SK-N-SH (cell line): Measurements from ENCODE around the gene CBLB. TPM values are rescaled to one million over a fixed set of nuclear protein-coding genes. Genes with fewer than 3 reads are reported as not detected.

Experiments
- CTCF ChIA-PET: fragments of 300-600, 350-600 bp; formaldehyde crosslinking; extraction: SDS; loops from one replicate; lab custom pipeline; 2021; lab: Yijun Ruan, JAX
- POLR2A ChIA-PET: fragments of 350-600 bp; sonication (Branson Sonifier 250); formaldehyde crosslinking; extraction: SDS; loops from one replicate; lab custom pipeline; 2020; ENCODE audit warnings: antibody characterized with exemption, inconsistent platforms; lab: Yijun Ruan, JAX
- DNase-seq: peaks from one replicate; pipeline ENCODE4 v3.0.0; 2012
- H2AFZ ChIP-seq: fragments of 200-600 bp; sonication (generic); 2 replicates; pipeline ENCODE4 v1.8.1; 2016; ENCODE audit warnings: antibody characterized with exemption, mild to moderate bottlenecking, low read depth
- H3F3A ChIP-seq: fragments of 200-600 bp; sonication (generic); replicated peaks from 2 replicates; pipeline ENCODE3; 2016; ENCODE audit warnings: antibody characterized with exemption, mild to moderate bottlenecking; ENCODE audit not compliant: insufficient read depth
- H3K27ac ChIP-seq, 2 experiments: fragments of 200-500 bp in 1 of 2; fragments of 200-600 bp in 1 of 2; sonication (Bioruptor generic) in 1 of 2; sonication (generic), shearing (Covaris generic) in 1 of 2; 2 replicates each; pipeline versions ENCODE4 v1.5.1 to v1.6.1; 2014 to 2016; ENCODE audit warnings: low read depth in 2 of 2, inconsistent platforms in 1 of 2, low read length in 1 of 2, mild to moderate bottlenecking in 1 of 2, mixed read lengths in 1 of 2
- H3K27me3 ChIP-seq: fragments of 200-600 bp; sonication (generic), shearing (Covaris generic); 2 replicates; pipeline ENCODE4 v1.6.1; 2016; ENCODE audit warnings: mixed run types; ENCODE audit not compliant: insufficient read depth
- H3K36me3 ChIP-seq, 2 experiments: fragments of 200-500 bp in 1 of 2; fragments of 200-600 bp in 1 of 2; sonication (Bioruptor generic) in 1 of 2; sonication (generic) in 1 of 2; replicated peaks in 1 of 2; 2 replicates each; pipeline versions ENCODE3 to v1.5.1; 2014 to 2016; ENCODE audit warnings: low read length in 1 of 2, mild to moderate bottlenecking in 1 of 2; ENCODE audit not compliant: insufficient read depth in 2 of 2, control insufficient read depth in 1 of 2
- H3K4me1 ChIP-seq, 2 experiments: fragments of 200-500 bp in 1 of 2; fragments of 200-600 bp in 1 of 2; sonication (Bioruptor generic) in 1 of 2; sonication (generic), shearing (Covaris generic) in 1 of 2; 2 replicates each; pipeline versions ENCODE4 v1.5.1 to v1.6.1; 2014 to 2016; ENCODE audit warnings: low read depth in 1 of 2, low read length in 1 of 2, mixed run types in 1 of 2; ENCODE audit not compliant: insufficient read depth in 2 of 2, control insufficient read depth in 1 of 2
- H3K4me2 ChIP-seq: fragments of 200-600 bp; sonication (generic), shearing (Covaris generic); 2 replicates; pipeline ENCODE4 v1.6.1; 2017; ENCODE audit warnings: mixed run types
- H3K4me3 ChIP-seq, 2 experiments: fragments of 200-500 bp in 1 of 2; fragments of 200-600 bp in 1 of 2; sonication (Bioruptor generic) in 1 of 2; sonication (generic), shearing (Covaris generic) in 1 of 2; 2 replicates each; pipeline versions ENCODE4 v1.5.1 to v1.8.1; 2014 to 2016; ENCODE audit warnings: low read depth in 2 of 2, inconsistent platforms in 1 of 2, low read length in 1 of 2, mild to moderate bottlenecking in 1 of 2, mixed read lengths in 1 of 2, moderate library complexity in 1 of 2
- H3K79me2 ChIP-seq: fragments of 200-600 bp; sonication (generic); 2 replicates; pipeline ENCODE4 v1.8.1; 2017; ENCODE audit warnings: mild to moderate bottlenecking; ENCODE audit not compliant: insufficient read depth
- H3K9ac ChIP-seq: fragments of 200-600 bp; sonication (generic); 2 replicates; pipeline ENCODE4 v1.6.1; 2017; ENCODE audit warnings: mixed run types
- H3K9me2 ChIP-seq: fragments of 200-600 bp; sonication (generic); 2 replicates; pipeline ENCODE4 v1.6.1; 2017; ENCODE audit warnings: mixed run types
- H3K9me3 ChIP-seq: fragments of 200-600 bp; sonication (generic); 2 replicates; pipeline ENCODE4 v1.6.1; 2017; ENCODE audit warnings: mixed run types, mild to moderate bottlenecking, moderate library complexity
- H4K20me1 ChIP-seq: fragments of 200-600 bp; sonication (generic); 2 replicates; pipeline ENCODE4 v1.6.1; 2017; ENCODE audit warnings: mild to moderate bottlenecking, mixed run types; ENCODE audit not compliant: insufficient read depth
- CHD2 ChIP-seq: fragments of 150-350 bp; IDR thresholded peaks from 2 replicates; pipeline ENCODE4 v1.6.1; 2018; ENCODE audit warnings: low read length; ENCODE audit not compliant: partially characterized antibody
- ELF1 ChIP-seq: IDR thresholded peaks from 2 replicates; pipeline ENCODE4 v1.4.0; 2012
- EZH2phosphoT487 ChIP-seq: fragments of 200-600 bp; sonication (generic); IDR thresholded peaks from 2 replicates; pipeline ENCODE4 v1.6.1; 2017; ENCODE audit warnings: low read depth, mixed run types, mild to moderate bottlenecking, antibody characterized with exemption, moderate library complexity, borderline replicate concordance
- FOXJ3 ChIP-seq: sonication (generic); formaldehyde crosslinking; IDR thresholded peaks from 2 replicates; pipeline ENCODE4 v1.5.1; 2020; ENCODE audit warnings: mild to moderate bottlenecking, missing genetic modification reagents
- FOXM1 ChIP-seq: IDR thresholded peaks from 2 replicates; pipeline ENCODE4 v1.4.0; 2012; ENCODE audit warnings: low read depth, mild to moderate bottlenecking
- JUND ChIP-seq: IDR thresholded peaks from 2 replicates; pipeline ENCODE4 v1.4.0; 2012
- MEF2A ChIP-seq: IDR thresholded peaks from 2 replicates; pipeline ENCODE4 v1.4.0; 2012; ENCODE audit warnings: low read depth, borderline replicate concordance
- MXI1 ChIP-seq: IDR thresholded peaks from 2 replicates; pipeline ENCODE4 v1.6.1; 2012; ENCODE audit warnings: mild to moderate bottlenecking, low read depth, low read length, improper control_type of control experiment
- NRF1 ChIP-seq: IDR thresholded peaks from 2 replicates; pipeline ENCODE4 v1.6.1; 2012; ENCODE audit warnings: low read depth, mild to moderate bottlenecking, low read length
- RAD21 ChIP-seq: IDR thresholded peaks from 2 replicates; pipeline ENCODE4 v1.6.1; 2012; ENCODE audit warnings: mild to moderate bottlenecking, low read length
- RFX5 ChIP-seq: IDR thresholded peaks from 2 replicates; pipeline ENCODE4 v1.6.1; 2012; ENCODE audit warnings: mild to moderate bottlenecking, improper control_type of control experiment, low read length
- RXRA ChIP-seq: IDR thresholded peaks from 2 replicates; pipeline ENCODE4 v1.4.0; 2012; ENCODE audit warnings: low read depth, mild to moderate bottlenecking, borderline replicate concordance
- SMC3 ChIP-seq: IDR thresholded peaks from 2 replicates; pipeline ENCODE4 v1.6.1; 2012; ENCODE audit warnings: low read depth, low read length, improper control_type of control experiment
- TAF1 ChIP-seq: IDR thresholded peaks from 2 replicates; pipeline ENCODE4 v1.6.1; 2012; ENCODE audit warnings: low read depth, mild to moderate bottlenecking, low read length, moderate library complexity, borderline replicate concordance
- TEAD4 ChIP-seq: IDR thresholded peaks from 2 replicates; pipeline ENCODE4 v1.4.0; 2012; ENCODE audit warnings: mild to moderate bottlenecking, borderline replicate concordance; ENCODE audit not compliant: insufficient read depth
- WGBS: methylation state at CpG from one replicate; pipeline ENCODE4 v1.1.6; 2017; ENCODE audit warnings: low lambda C conversion rate; 5-methylcytosine and 5-hydroxymethylcytosine counted together
- polyA plus RNA-seq, 3 experiments: library from polyadenylated mRNA; depleted of rRNA; stranded (reverse); fragments of >200 nt; gene quantifications; 2 replicates each; pipeline ENCODE4 v1.2.3, GENCODE V29; 2012
- TF ChIP-seq, protein P1 (sequence below): IDR thresholded peaks from 2 replicates; pipeline ENCODE4 v1.4.0; 2012; ENCODE audit warnings: low read depth, borderline replicate concordance
- TF ChIP-seq, protein P2 (sequence below): IDR thresholded peaks from 2 replicates; pipeline ENCODE4 v1.4.0; 2012; ENCODE audit warnings: low read depth
- TF ChIP-seq, protein P3 (sequence below): fragments of 150-350 bp; IDR thresholded peaks from 2 replicates; pipeline ENCODE4 v1.6.1; 2017; ENCODE audit warnings: antibody characterized with exemption, low read length, low read depth, borderline replicate concordance
- TF ChIP-seq, protein P4 (sequence below): IDR thresholded peaks from 2 replicates; pipeline ENCODE4 v1.6.1; 2012; ENCODE audit warnings: mild to moderate bottlenecking, low read depth, low read length, moderate library complexity

The CBLB gene
- polyA plus RNA-seq, 1 of the 3 experiments (the other 2 are of a cell fraction): 4.4 TPM

DNA sequence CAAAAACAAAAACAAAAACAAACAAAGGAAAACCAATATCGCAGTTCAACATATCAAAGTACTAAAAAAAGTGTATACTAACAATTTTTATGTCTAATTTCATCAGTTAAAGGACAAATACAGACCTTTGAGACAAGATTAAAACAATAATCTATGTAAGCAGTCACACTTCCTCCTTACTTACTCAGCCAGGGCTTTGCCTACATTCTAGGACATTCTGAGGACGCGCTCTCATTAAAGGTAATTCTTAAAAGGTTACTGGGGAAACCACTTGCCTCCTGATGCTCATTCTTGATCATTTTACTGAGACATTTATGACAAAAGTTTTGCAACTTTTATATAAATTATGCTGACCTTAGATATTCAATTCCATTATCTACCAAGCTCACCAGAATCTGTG, 93.4 kb downstream of the CBLB start:
- Histone ChIP-seq H2AFZ (no peak overlapping the region), H3K9ac (no peak overlapping the region), H3K27ac (no peak overlapping the region), H3K4me3 (no peak overlapping the region), H3K4me2 (no peak overlapping the region), H3K36me3 (peaks cover 0 to 23% of the 10 kb centered on the region in 2 experiments), H4K20me1 (no peaks in the 10 kb centered on the region; the same call in 1 of the 2 replicates), H3K27me3 (no peaks in the 10 kb centered on the region), H3K9me2 (no peaks in the 10 kb centered on the region), H3K9me3 (no peaks in the 10 kb centered on the region), H3K4me1 (no peaks in the 10 kb centered on the region), H3K79me2 (peaks cover 28% of the 10 kb centered on the region), H3F3A (peaks cover 6% of the 10 kb centered on the region)
- DNase-seq: no peak
- WGBS: 62% methylated on average over 3 of the region's 3 CpGs
- POLR2A ChIA-PET: no interaction called here
- no peak for TF ChIP-seq RAD21
- TF ChIP-seq NRF1: no peak
- TF ChIP-seq JUND: no peak
- no peak for TF ChIP-seq SMC3
- TF ChIP-seq TEAD4: no peak
- TF ChIP-seq, protein P1, sequence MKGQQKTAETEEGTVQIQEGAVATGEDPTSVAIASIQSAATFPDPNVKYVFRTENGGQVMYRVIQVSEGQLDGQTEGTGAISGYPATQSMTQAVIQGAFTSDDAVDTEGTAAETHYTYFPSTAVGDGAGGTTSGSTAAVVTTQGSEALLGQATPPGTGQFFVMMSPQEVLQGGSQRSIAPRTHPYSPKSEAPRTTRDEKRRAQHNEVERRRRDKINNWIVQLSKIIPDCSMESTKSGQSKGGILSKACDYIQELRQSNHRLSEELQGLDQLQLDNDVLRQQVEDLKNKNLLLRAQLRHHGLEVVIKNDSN: no peak
- no peak for TF ChIP-seq CHD2
- TF ChIP-seq MXI1: no peak
- TF ChIP-seq, protein P2, sequence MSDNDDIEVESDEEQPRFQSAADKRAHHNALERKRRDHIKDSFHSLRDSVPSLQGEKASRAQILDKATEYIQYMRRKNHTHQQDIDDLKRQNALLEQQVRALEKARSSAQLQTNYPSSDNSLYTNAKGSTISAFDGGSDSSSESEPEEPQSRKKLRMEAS: no peak
- CTCF ChIA-PET: no interaction called here

DNA sequence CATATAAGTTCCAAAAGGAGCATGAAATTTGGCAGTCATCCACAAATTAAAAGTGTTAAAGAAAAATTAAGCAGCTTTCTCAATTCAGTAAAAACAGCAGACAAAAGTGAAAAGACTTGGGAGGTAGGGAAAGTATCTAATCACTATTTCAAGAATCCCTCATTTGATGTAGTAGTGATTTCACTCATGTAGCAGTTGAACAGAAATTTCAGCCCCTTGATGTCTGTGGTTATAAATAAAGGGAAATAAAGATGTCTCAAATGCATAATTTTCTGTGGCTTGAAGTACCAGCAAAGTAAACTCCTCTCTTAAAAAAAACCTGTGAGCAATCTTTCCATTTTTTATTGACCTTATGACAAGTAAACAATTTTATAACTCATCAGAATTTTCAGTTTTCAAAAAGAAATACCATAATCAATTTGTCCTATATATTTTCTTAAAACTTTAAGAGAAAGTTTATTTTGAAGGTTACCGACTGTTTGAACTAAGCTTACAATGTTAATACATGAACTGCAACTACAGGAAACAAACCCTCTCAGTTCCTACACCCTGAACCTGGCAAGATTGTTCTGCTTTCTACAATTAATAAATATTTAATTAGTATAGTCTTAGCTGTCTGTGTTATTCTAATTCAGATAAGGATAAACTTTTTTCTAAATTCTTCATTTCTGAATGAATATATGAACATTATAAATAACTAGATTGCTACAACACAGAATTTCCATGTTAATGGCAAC, 94.2 kb downstream of the CBLB start:
- H3K79me2 ChIP-seq: peaks cover 30% of the 10 kb centered on the region
- H3K36me3 ChIP-seq: peaks cover 0 to 23% of the 10 kb centered on the region in 2 experiments
- no peaks in the 10 kb centered on the region for H3K27me3 ChIP-seq
- H3K9ac ChIP-seq: no peak overlapping the region
- no peaks in the 10 kb centered on the region for H3K9me3 ChIP-seq
- DNase-seq: no peak
- ChIA-PET CTCF (no interaction called here), POLR2A (no interaction called here)
- WGBS: 95% methylated on average over 1 of the region's 1 CpG
- no peaks in the 10 kb centered on the region for H3K4me1 ChIP-seq
- no peaks in the 10 kb centered on the region; the same call in 1 of the 2 replicates for H4K20me1 ChIP-seq
- H3K27ac ChIP-seq: no peak overlapping the region
- TF ChIP-seq FOXM1 (no peak), JUND (no peak), MEF2A (no peak), CHD2 (no peak), TAF1 (no peak), FOXJ3 (CRISPR knock-in tag) (no peak), RXRA (no peak), EZH2phosphoT487 (no peak), RFX5 (no peak), TEAD4 (no peak), ELF1 (no peak), SMC3 (no peak)
- TF ChIP-seq, protein P3, sequence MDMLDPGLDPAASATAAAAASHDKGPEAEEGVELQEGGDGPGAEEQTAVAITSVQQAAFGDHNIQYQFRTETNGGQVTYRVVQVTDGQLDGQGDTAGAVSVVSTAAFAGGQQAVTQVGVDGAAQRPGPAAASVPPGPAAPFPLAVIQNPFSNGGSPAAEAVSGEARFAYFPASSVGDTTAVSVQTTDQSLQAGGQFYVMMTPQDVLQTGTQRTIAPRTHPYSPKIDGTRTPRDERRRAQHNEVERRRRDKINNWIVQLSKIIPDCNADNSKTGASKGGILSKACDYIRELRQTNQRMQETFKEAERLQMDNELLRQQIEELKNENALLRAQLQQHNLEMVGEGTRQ: no peak
- TF ChIP-seq, protein P4, sequence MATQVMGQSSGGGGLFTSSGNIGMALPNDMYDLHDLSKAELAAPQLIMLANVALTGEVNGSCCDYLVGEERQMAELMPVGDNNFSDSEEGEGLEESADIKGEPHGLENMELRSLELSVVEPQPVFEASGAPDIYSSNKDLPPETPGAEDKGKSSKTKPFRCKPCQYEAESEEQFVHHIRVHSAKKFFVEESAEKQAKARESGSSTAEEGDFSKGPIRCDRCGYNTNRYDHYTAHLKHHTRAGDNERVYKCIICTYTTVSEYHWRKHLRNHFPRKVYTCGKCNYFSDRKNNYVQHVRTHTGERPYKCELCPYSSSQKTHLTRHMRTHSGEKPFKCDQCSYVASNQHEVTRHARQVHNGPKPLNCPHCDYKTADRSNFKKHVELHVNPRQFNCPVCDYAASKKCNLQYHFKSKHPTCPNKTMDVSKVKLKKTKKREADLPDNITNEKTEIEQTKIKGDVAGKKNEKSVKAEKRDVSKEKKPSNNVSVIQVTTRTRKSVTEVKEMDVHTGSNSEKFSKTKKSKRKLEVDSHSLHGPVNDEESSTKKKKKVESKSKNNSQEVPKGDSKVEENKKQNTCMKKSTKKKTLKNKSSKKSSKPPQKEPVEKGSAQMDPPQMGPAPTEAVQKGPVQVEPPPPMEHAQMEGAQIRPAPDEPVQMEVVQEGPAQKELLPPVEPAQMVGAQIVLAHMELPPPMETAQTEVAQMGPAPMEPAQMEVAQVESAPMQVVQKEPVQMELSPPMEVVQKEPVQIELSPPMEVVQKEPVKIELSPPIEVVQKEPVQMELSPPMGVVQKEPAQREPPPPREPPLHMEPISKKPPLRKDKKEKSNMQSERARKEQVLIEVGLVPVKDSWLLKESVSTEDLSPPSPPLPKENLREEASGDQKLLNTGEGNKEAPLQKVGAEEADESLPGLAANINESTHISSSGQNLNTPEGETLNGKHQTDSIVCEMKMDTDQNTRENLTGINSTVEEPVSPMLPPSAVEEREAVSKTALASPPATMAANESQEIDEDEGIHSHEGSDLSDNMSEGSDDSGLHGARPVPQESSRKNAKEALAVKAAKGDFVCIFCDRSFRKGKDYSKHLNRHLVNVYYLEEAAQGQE: no peak
- no peak overlapping the region for H2AFZ ChIP-seq
- no peak overlapping the region for H3K4me3 ChIP-seq
- no peak overlapping the region for H3K4me2 ChIP-seq
- H3K9me2 ChIP-seq: no peaks in the 10 kb centered on the region
- peaks cover 6% of the 10 kb centered on the region for H3F3A ChIP-seq
